Spleen (tissue), 11 donors: ENCODE data around the gene PDE4D. TPM values are rescaled to one million over a fixed set of nuclear protein-coding genes. Genes with fewer than 3 reads are reported as not detected.

ENCODE experiments used
- DNase-seq: peaks from one replicate; pipeline ENCODE4 v3.0.0-alpha.2; 2020
- H3K27ac ChIP-seq, 8 donors: fragments of 200-600 bp; sonication (generic) in 7 of 8; 1 replicate in 4 of 8; 2 replicates in 4 of 8; pipeline versions ENCODE4 v1.5.0 to v1.8.0; 2016 to 2021; ENCODE audit warnings: inconsistent platforms in 4 of 8, mild to moderate bottlenecking in 4 of 8, moderate library complexity in 1 of 8
- H3K27me3 ChIP-seq, 7 donors: fragments of 200-600 bp; sonication (generic) in 6 of 7; replicated peaks in 1 of 7; 1 replicate in 4 of 7; 2 replicates in 3 of 7; pipeline versions ENCODE4 v1.5.0 to v1.8.0; 2016 to 2021; ENCODE audit warnings: inconsistent platforms in 3 of 7, mild to moderate bottlenecking in 1 of 7
- H3K36me3 ChIP-seq, 6 donors: fragments of 200-600 bp; sonication (generic) in 5 of 6; 1 replicate in 4 of 6; 2 replicates in 2 of 6; pipeline versions ENCODE4 v1.5.0 to v1.8.0; 2016 to 2021; ENCODE audit warnings: inconsistent platforms in 2 of 6
- H3K4me1 ChIP-seq, 6 donors: fragments of 200-600 bp; sonication (generic) in 5 of 6; 1 replicate in 3 of 6; 2 replicates in 3 of 6; pipeline versions ENCODE4 v1.5.0 to v1.8.0; 2016 to 2021; ENCODE audit warnings: inconsistent platforms in 3 of 6
- H3K4me3 ChIP-seq, 8 donors: fragments of 200-600 bp; sonication (generic) in 7 of 8; 1 replicate in 4 of 8; 2 replicates in 4 of 8; pipeline versions ENCODE4 v1.5.0 to v1.8.0; 2016 to 2021; ENCODE audit warnings: inconsistent platforms in 4 of 8, mild to moderate bottlenecking in 4 of 8, moderate library complexity in 2 of 8
- H3K9me3 ChIP-seq, 8 donors: fragments of 200-600 bp; sonication (generic) in 7 of 8; 1 replicate in 4 of 8; 2 replicates in 4 of 8; pipeline versions ENCODE4 v1.5.0 to v1.8.0; 2016 to 2021; ENCODE audit warnings: inconsistent platforms in 4 of 8
- CTCF ChIP-seq, 11 experiments: fragments of 200-600 bp in 7 of 11; fragments of 450-650 bp in 4 of 11; sonication (generic) in 4 of 11; IDR thresholded peaks in 8 of 11; conservative IDR thresholded peaks in 3 of 11; 1 replicate in 7 of 11; 2 replicates in 4 of 11; pipeline versions ENCODE4 v1.4.0 to v1.8.0; 2016 to 2021; ENCODE audit warnings: antibody characterized with exemption in 11 of 11, inconsistent platforms in 4 of 11, mild to moderate bottlenecking in 1 of 11
- POLR2A ChIP-seq, 3 donors: fragments of 450-650 bp; IDR thresholded peaks; one replicate each; pipeline ENCODE4 v1.5.1; 2017; ENCODE audit warnings: antibody characterized with exemption in 3 of 3, mild to moderate bottlenecking in 1 of 3
- POLR2AphosphoS5 ChIP-seq, 3 donors: sonication (generic); formaldehyde crosslinking; IDR thresholded peaks; one replicate each; pipeline ENCODE4 v1.5.1; 2017; ENCODE audit warnings: antibody characterized with exemption in 3 of 3
- WGBS, 5 donors: extraction: QIAGEN DNeasy Blood & Tissue Kit in 3 of 5; methylation state at CpG; one replicate each; pipeline versions ENCODE4 v1.1.5 to v1.1.7; 2013 to 2018; 5-methylcytosine and 5-hydroxymethylcytosine counted together
- intact Hi-C: fragments of 100-400 bp; cut with DNase I; formaldehyde crosslinking; loops from one replicate; pipeline ENCODE4 v1.15.0; 2023; ENCODE audit warnings: low total_unique reads
- polyA plus RNA-seq, 3 donors: library from polyadenylated mRNA; stranded (reverse); fragments of 200-250 nt; gene quantifications; one replicate each; pipeline ENCODE4 v1.2.1, GENCODE V29; 2013
- total RNA-seq, 7 donors: library from RNA; depleted of rRNA in 3 of 7; stranded (reverse); fragments of >200 nt in 3 of 7; fragmentation: NEBNext Ultra II Directional in 4 of 7; extraction: Animal tissue kit (Norgen Biotek cat#: 25700) in 4 of 7; gene quantifications; one replicate each; pipeline versions ENCODE4 v1.1.0 to v1.2.1, GENCODE V29; 2016 to 2021
- donor health status: healthy with polysubstance abuse.
- donor health status: DM: no; HTN: no; CAD: no; lungs with moderate emphysema.
- donor health status: DM: no; HTN: no; CAD: no.
- donor health status: Bipolar disorder and iron deficiency.
- donor health status: healthy.
- donor health status: DM: no; HTN: no; CAD: no.
- donor health status: DM: yes; HTN: yes; CAD: no.

Gene PDE4D
- total and polyA plus RNA-seq, 10 donors: 0.88 to 51.8 (median 18.2) TPM

GRCh38 chr5:59164041-59164830 is 729.3 kb downstream of the PDE4D start:
- Histone ChIP-seq H3K4me3 (no peak overlapping the region), H3K27me3 (no peaks in the 10 kb centered on the region), H3K9me3 (no peaks in the 10 kb centered on the region), H3K4me1 (no peaks in the 10 kb centered on the region), H3K36me3 (no peaks in the 10 kb centered on the region), H3K27ac (no peak overlapping the region)
- TF ChIP-seq CTCF (IDR thresholded peaks at IDR 0.05 in 8 of 11, conservative IDR thresholded peaks at IDR 0.05 in 3 of 11) (no peak), POLR2A (IDR thresholded peaks at IDR 0.05) (no peak), POLR2AphosphoS5 (IDR thresholded peaks at IDR 0.05) (no peak)
- 79 to 94% (median 81%) methylated on average over 7 of the region's 7 CpGs for WGBS, 5 donors
- intact Hi-C loops: no loop called here
- DNase-seq: no peak

DNA sequence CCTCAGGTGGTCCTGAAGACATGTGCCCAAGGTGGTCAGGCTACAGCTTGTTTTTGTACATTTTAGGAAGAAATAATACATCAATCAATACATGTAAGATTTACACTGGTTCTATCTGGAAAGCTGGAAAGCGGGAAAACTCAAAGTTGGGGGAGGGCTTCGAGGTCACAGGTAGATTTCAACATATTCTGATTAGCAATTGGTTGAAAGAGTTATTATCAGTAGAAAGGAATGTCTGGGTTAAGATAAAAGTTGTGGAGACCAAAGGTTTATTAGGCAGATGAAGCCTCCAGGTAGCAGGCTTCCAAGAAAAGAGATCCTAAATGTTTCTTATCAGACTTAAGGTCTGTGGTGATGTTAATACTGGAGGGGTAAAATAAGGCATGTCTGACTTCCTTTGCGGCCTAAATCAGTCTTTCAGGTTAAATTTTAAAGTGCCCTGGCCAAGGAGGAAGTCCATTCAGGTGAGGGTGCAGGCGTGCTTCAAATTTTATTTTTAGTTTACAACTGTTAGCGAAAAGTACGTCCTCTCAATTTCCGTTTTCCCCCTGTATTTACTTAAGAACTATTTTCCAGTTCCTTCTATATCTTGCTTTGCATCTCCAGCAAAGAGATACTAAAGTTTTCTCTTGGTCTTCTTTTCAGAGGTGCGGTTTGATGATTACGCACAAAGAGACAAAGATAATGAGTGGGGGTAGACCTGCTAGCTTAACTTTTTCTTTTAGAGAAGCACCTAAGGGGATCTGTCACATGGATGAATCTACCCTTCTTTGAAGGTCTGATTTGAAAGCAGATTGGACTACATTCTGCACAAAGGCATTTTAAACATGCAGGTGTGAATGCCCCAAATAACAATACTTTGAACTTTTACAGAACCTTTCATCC is 732.1 kb downstream of the PDE4D start:
- intact Hi-C loops: no loop called here
- no peaks in the 10 kb centered on the region for H3K9me3 ChIP-seq
- no peaks in the 10 kb centered on the region for H3K27me3 ChIP-seq
- H3K27ac ChIP-seq: no peak overlapping the region
- no peak overlapping the region for H3K4me3 ChIP-seq
- no peak for DNase-seq
- TF ChIP-seq CTCF (IDR thresholded peaks at IDR 0.05 in 8 of 11, conservative IDR thresholded peaks at IDR 0.05 in 3 of 11) (no peak), POLR2AphosphoS5 (IDR thresholded peaks at IDR 0.05) (no peak), POLR2A (IDR thresholded peaks at IDR 0.05) (no peak)
- no peaks in the 10 kb centered on the region for H3K36me3 ChIP-seq
- WGBS, 5 donors: 84 to 89% (median 88%) methylated on average over 9 of the region's 9 CpGs
- H3K4me1 ChIP-seq: no peaks in the 10 kb centered on the region

- 18 to 80% (median 41%) methylated on average over 2 of the region's 2 CpGs for WGBS, 5 donors
- intact Hi-C loops: no loop called here
- no peak overlapping the region for H3K4me3 ChIP-seq
- H3K27me3 ChIP-seq: no peaks in the 10 kb centered on the region
- H3K4me1 ChIP-seq: no peaks in the 10 kb centered on the region
- H3K36me3 ChIP-seq: no peaks in the 10 kb centered on the region
- no peak for DNase-seq
- H3K27ac ChIP-seq: no peak overlapping the region
- TF ChIP-seq POLR2A (IDR thresholded peaks at IDR 0.05): no peak
- no peak for TF ChIP-seq CTCF (IDR thresholded peaks at IDR 0.05 in 8 of 11, conservative IDR thresholded peaks at IDR 0.05 in 3 of 11)
- no peak for TF ChIP-seq POLR2AphosphoS5 (IDR thresholded peaks at IDR 0.05)
- no peaks in the 10 kb centered on the region for H3K9me3 ChIP-seq
Measured at GRCh38 chr5:59158637-59159391, 734.7 kb downstream of the PDE4D start.
